K562 treated with DMSO at 1 percent for 12 hours (cell line): ENCODE results near the gene DEF6. TPM values are rescaled to one million over a fixed set of nuclear protein-coding genes. Genes with fewer than 3 reads are reported as not detected.

Source experiments
- total RNA-seq: library from RNA; unstranded; fragments of 300-600 nt; gene quantifications from 2 replicates; pipeline ENCODE4 v1.2.3, GENCODE V29; 2022; ENCODE audit not compliant: insufficient read depth

DEF6 gene
- total RNA-seq: 31.5 and 35.8 TPM in 2 replicates

GRCh38 chr6:35297601-35298481 lies at the start of gene DEF6:
Gene DEF6, plus strand, starts transcription at chr6:35297818. Its CDS starts 39 bp downstream, at chr6:35297857.

GRCh38 chr6:35259194-35259947 lies 38.2 kb upstream of the DEF6 start, which contains the start of gene ZNF76:
Gene ZNF76, plus strand, starts transcription at chr6:35259735. Its CDS starts 21,417 bp downstream, at chr6:35281152.

GRCh38 chr6:35342258-35343091 lies 44.9 kb downstream of the DEF6 start, which contains the start of gene PPARD:
Gene PPARD, plus strand, starts transcription at chr6:35342558. Its CDS starts 68,530 bp downstream, at chr6:35411088.

Other genes with a start within 250 kb of the DEF6 start
- not detected in 2 replicates for gene TCP11, start 156.5 kb upstream of the DEF6 start, total RNA-seq
- 0.15 TPM in 1 of 2 replicates, not detected in the other for gene SCUBE3, start 83.9 kb upstream of the DEF6 start, total RNA-seq
- gene ZNF76, start 38.1 kb upstream of the DEF6 start, total RNA-seq: 16.2 and 33.0 TPM in 2 replicates
- gene PPARD, start 44.7 kb downstream of the DEF6 start, total RNA-seq: 34.1 and 62.5 TPM in 2 replicates
- gene FANCE, start 154.5 kb downstream of the DEF6 start, total RNA-seq: 14.1 and 14.7 TPM in 2 replicates
- gene RPL10A, start 170.6 kb downstream of the DEF6 start, total RNA-seq: 3,105 and 3,645 TPM in 2 replicates
- gene TEAD3, start 199.3 kb downstream of the DEF6 start, total RNA-seq: 6.1 and 15.3 TPM in 2 replicates
- gene TULP1, start 215.1 kb downstream of the DEF6 start, total RNA-seq: not detected in 2 replicates